Skeletal muscle cell (primary cell): ENCODE data around the gene SLITRK2.

ENCODE experiments used
- DNase-seq: peaks from one replicate; pipeline ENCODE4 v3.0.0-alpha.2; 2010; ENCODE audit warnings: low read depth
- H3K4me3 ChIP-seq: 2 replicates; pipeline ENCODE4 v1.5.1; 2011; ENCODE audit warnings: low read depth, mild to moderate bottlenecking, control low read depth, low read length, moderate library complexity

Gene SLITRK2

GRCh38 chrX:145848857-145849256 is 31.2 kb downstream of the SLITRK2 start:
- no peak for DNase-seq
- H3K4me3 ChIP-seq: no peak overlapping the region

GRCh38 chrX:145853181-145853580 is 35.6 kb downstream of the SLITRK2 start:
- no peak overlapping the region for H3K4me3 ChIP-seq
- DNase-seq: no peak

GRCh38 chrX:145856181-145856580 is 38.6 kb downstream of the SLITRK2 start:
- DNase-seq: no peak
- no peak overlapping the region for H3K4me3 ChIP-seq

GRCh38 chrX:145861818-145862217 is 44.2 kb downstream of the SLITRK2 start:
- no peak for DNase-seq
- no peak overlapping the region for H3K4me3 ChIP-seq

- H3K4me3 ChIP-seq: no peak overlapping the region
- DNase-seq: no peak
Measured at GRCh38 chrX:145865082-145865481, 47.5 kb downstream of the SLITRK2 start.
